Keratinocyte (primary cell): ENCODE data around the gene GLRB. TPM values are rescaled to one million over a fixed set of nuclear protein-coding genes. Genes with fewer than 3 reads are reported as not detected.

ENCODE experiments used
- DNase-seq: peaks from one replicate; pipeline ENCODE4 v3.0.0-alpha.2; 2011; ENCODE audit warnings: low read depth, missing footprints, low spot score
- FAIRE-seq: peaks from 2 replicates; lab custom pipeline; 2011; peaks lifted over from hg19 to GRCh38; lab: Jason Lieb, UNC
- H2AFZ ChIP-seq: 2 replicates; pipeline ENCODE4 v1.6.0; 2012; ENCODE audit warnings: low read length, control low read depth, inconsistent platforms; ENCODE audit not compliant: control insufficient read depth
- H3K27ac ChIP-seq: 2 replicates; pipeline ENCODE4 v1.5.1; 2011; ENCODE audit warnings: low read length; ENCODE audit not compliant: control insufficient read depth, insufficient read depth
- H3K27me3 ChIP-seq: 3 replicates; pipeline ENCODE4 v1.6.0; 2011; ENCODE audit warnings: low read length; ENCODE audit not compliant: control insufficient read depth, insufficient read depth; ENCODE audit errors: extremely low read depth
- H3K36me3 ChIP-seq, 2 experiments: 2 replicates in 1 of 2; 3 replicates in 1 of 2; pipeline ENCODE4 v1.5.1; 2011; ENCODE audit warnings: low read length in 2 of 2, mild to moderate bottlenecking in 1 of 2; ENCODE audit not compliant: control insufficient read depth in 2 of 2, insufficient read depth in 2 of 2; ENCODE audit errors: extremely low read depth in 1 of 2
- H3K4me1 ChIP-seq: 3 replicates; pipeline ENCODE4 v1.5.1; 2011; ENCODE audit warnings: low read length; ENCODE audit not compliant: control insufficient read depth, insufficient read depth; ENCODE audit errors: extremely low read depth
- H3K4me2 ChIP-seq: 3 replicates; pipeline ENCODE4 v1.6.0; 2011; ENCODE audit warnings: low read depth, low read length; ENCODE audit not compliant: control insufficient read depth, insufficient read depth; ENCODE audit errors: extremely low read depth
- H3K4me3 ChIP-seq, 3 experiments: fragments of 200-600 bp in 1 of 3; sonication (generic) in 1 of 3; 2 replicates in 2 of 3; 3 replicates in 1 of 3; pipeline ENCODE4 v1.5.1; 2011 to 2016; ENCODE audit warnings: low read length in 3 of 3, mild to moderate bottlenecking in 3 of 3, control low read depth in 2 of 3, inconsistent platforms in 1 of 3, low read depth in 1 of 3, mixed read lengths in 1 of 3, mixed run types in 1 of 3, moderate library complexity in 1 of 3; ENCODE audit not compliant: control insufficient read depth in 2 of 3, insufficient read depth in 2 of 3; ENCODE audit errors: extremely low read depth in 1 of 3
- H3K79me2 ChIP-seq: 2 replicates; pipeline ENCODE4 v1.6.0; 2012; ENCODE audit warnings: low read length; ENCODE audit not compliant: control insufficient read depth, insufficient read depth
- H3K9ac ChIP-seq: 3 replicates; pipeline ENCODE4 v1.6.0; 2011; ENCODE audit warnings: low read length; ENCODE audit not compliant: control insufficient read depth, insufficient read depth; ENCODE audit errors: extremely low read depth
- H3K9me1 ChIP-seq: 3 replicates; pipeline ENCODE4 v1.6.0; 2011; ENCODE audit warnings: low read length; ENCODE audit not compliant: control insufficient read depth, insufficient read depth; ENCODE audit errors: extremely low read depth
- H3K9me3 ChIP-seq: 2 replicates; pipeline ENCODE4 v1.5.1; 2012; ENCODE audit warnings: low read depth, low read length; ENCODE audit not compliant: control insufficient read depth
- H4K20me1 ChIP-seq: 3 replicates; pipeline ENCODE4 v1.6.0; 2011; ENCODE audit warnings: low read length; ENCODE audit not compliant: control insufficient read depth, insufficient read depth; ENCODE audit errors: extremely low read depth
- EZH2 ChIP-seq: IDR thresholded peaks from one replicate; pipeline ENCODE4 v1.6.1; 2012; ENCODE audit warnings: inconsistent platforms, mild to moderate bottlenecking, low read length, moderate library complexity
- dilution Hi-C: fragments of 300-500 bp; cut with MboI; formaldehyde crosslinking; loops from one replicate; pipeline ENCODE4 v1.7.0; 2020; ENCODE audit warnings: low sequenced_read_pairs; ENCODE audit not compliant: extremely low pct_ligation_motif_present
- polyA plus RNA-seq, 5 experiments: library from polyadenylated mRNA; depleted of rRNA in 3 of 5; stranded (reverse) in 3 of 5; stranded (forward) in 1 of 5; unstranded in 1 of 5; fragments of >200 nt; gene quantifications; 1 replicate in 1 of 5; 2 replicates in 3 of 5; 3 replicates in 1 of 5; pipeline versions ENCODE4 v1.2.1 to v1.2.3, GENCODE V29; 2011 to 2012; ENCODE audit warnings: missing spikeins in 2 of 5, low read depth in 1 of 5, low replicate concordance in 1 of 5
- TF ChIP-seq, protein P1 (sequence below), 3 experiments: IDR thresholded peaks in 1 of 3; conservative IDR thresholded peaks in 1 of 3; optimal IDR thresholded peaks in 1 of 3; 2 replicates in 2 of 3; 3 replicates in 1 of 3; pipeline versions ENCODE3 to v1.5.1; 2011; ENCODE audit warnings: low read length in 3 of 3, mild to moderate bottlenecking in 3 of 3, moderate library complexity in 2 of 3, control low read depth in 1 of 3, inconsistent platforms in 1 of 3; ENCODE audit not compliant: insufficient read depth in 2 of 3; ENCODE audit errors: extremely low read depth in 1 of 3

GLRB gene
- polyA plus RNA-seq, 1 donor (not counting 4 experiments of a cell fraction or from before 2014, with no cell fraction given) = 1.0 TPM

DNA sequence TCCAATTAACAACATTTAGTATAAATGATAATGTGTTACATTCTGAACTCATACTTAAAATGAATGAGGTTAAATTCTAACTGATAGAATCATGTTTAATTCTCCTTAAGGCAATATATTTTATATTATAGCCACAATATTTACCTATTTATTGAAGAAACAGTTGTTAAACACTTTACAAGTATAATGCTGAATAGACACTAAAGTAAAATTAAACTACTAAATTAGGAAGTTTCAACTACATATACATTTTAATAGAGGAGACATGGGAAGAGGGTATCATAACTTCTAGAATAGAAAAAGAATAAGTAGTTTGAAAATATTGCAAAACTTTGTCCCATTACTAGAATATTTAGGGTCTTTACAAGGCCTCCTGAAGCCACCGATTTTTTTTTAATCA is 108.3 kb downstream of the GLRB start:
- H3K27me3 ChIP-seq = no peaks in the 10 kb centered on the region
- no peaks in the 10 kb centered on the region for H3K9me3 ChIP-seq
- H3K4me2 ChIP-seq = no peak overlapping the region
- no peak overlapping the region for H2AFZ ChIP-seq
- FAIRE-seq = no peak
- no peaks in the 10 kb centered on the region for H4K20me1 ChIP-seq
- no peak overlapping the region for H3K9ac ChIP-seq
- no peak overlapping the region for H3K27ac ChIP-seq
- H3K9me1 ChIP-seq = no peaks in the 10 kb centered on the region
- no peak for DNase-seq
- TF ChIP-seq, protein P1, sequence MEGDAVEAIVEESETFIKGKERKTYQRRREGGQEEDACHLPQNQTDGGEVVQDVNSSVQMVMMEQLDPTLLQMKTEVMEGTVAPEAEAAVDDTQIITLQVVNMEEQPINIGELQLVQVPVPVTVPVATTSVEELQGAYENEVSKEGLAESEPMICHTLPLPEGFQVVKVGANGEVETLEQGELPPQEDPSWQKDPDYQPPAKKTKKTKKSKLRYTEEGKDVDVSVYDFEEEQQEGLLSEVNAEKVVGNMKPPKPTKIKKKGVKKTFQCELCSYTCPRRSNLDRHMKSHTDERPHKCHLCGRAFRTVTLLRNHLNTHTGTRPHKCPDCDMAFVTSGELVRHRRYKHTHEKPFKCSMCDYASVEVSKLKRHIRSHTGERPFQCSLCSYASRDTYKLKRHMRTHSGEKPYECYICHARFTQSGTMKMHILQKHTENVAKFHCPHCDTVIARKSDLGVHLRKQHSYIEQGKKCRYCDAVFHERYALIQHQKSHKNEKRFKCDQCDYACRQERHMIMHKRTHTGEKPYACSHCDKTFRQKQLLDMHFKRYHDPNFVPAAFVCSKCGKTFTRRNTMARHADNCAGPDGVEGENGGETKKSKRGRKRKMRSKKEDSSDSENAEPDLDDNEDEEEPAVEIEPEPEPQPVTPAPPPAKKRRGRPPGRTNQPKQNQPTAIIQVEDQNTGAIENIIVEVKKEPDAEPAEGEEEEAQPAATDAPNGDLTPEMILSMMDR (optimal IDR thresholded peaks at IDR 0.05 in 1 of 3, IDR thresholded peaks at IDR 0.05 in 1 of 3, conservative IDR thresholded peaks at IDR 0.05 in 1 of 3; ENCODE audit: extremely low read depth in 1 of 3, insufficient read depth in 2 of 3, low read length in 3 of 3) = no peak
- TF ChIP-seq EZH2 = no peak
- no peak overlapping the region for H3K4me3 ChIP-seq
- no peaks in the 10 kb centered on the region for H3K79me2 ChIP-seq
- H3K4me1 ChIP-seq = no peaks in the 10 kb centered on the region
- no peaks in the 10 kb centered on the region for H3K36me3 ChIP-seq
- dilution Hi-C loops = no loop called here

DNA sequence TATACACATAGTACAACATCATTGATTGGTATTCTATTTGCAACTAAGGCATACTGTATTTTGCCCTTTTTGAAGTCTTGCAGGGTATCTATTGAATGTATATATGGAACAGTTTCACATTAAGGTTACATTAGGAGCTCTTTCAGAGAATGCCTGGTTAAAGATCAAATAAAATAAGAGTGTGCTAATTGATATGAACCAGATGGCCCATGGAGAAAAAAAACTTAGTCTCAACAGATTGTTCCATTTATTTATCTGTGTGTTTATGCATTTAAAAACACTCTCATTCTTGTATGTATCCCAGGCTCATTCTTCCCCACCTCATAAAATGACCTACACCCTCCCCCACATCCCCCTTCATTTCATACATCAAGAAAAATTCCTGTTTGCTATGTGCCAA is 109.4 kb downstream of the GLRB start:
- no peaks in the 10 kb centered on the region for H4K20me1 ChIP-seq
- H3K9me3 ChIP-seq = no peaks in the 10 kb centered on the region
- no peak for FAIRE-seq
- no peaks in the 10 kb centered on the region for H3K9me1 ChIP-seq
- H3K27ac ChIP-seq = no peak overlapping the region
- no peak for TF ChIP-seq EZH2
- TF ChIP-seq, protein P1 (optimal IDR thresholded peaks at IDR 0.05 in 1 of 3, IDR thresholded peaks at IDR 0.05 in 1 of 3, conservative IDR thresholded peaks at IDR 0.05 in 1 of 3; ENCODE audit: extremely low read depth in 1 of 3, insufficient read depth in 2 of 3, low read length in 3 of 3) = no peak
- H3K4me2 ChIP-seq = no peak overlapping the region
- no peaks in the 10 kb centered on the region for H3K79me2 ChIP-seq
- H3K4me3 ChIP-seq = no peak overlapping the region
- H3K36me3 ChIP-seq = no peaks in the 10 kb centered on the region
- H3K27me3 ChIP-seq = no peaks in the 10 kb centered on the region
- dilution Hi-C loops = no loop called here
- H2AFZ ChIP-seq = no peak overlapping the region
- no peak overlapping the region for H3K9ac ChIP-seq
- no peaks in the 10 kb centered on the region for H3K4me1 ChIP-seq
- DNase-seq = no peak
